Fibroblast of pulmonary artery (primary cell): ENCODE data around the gene GYPC.

Source experiments
- DNase-seq: peaks from one replicate; pipeline ENCODE4 v3.0.0-alpha.2; 2010; ENCODE audit warnings: low read depth
- H3K4me3 ChIP-seq: replicated peaks from 2 replicates; pipeline ENCODE4 v1.5.1; 2011; ENCODE audit warnings: low read depth, mild to moderate bottlenecking, control low read depth, low read length, moderate library complexity
- CTCF ChIP-seq: IDR thresholded peaks from 2 replicates; pipeline ENCODE4 v1.5.1; 2011; ENCODE audit warnings: mild to moderate bottlenecking, control low read depth, low read length, inconsistent platforms; ENCODE audit errors: missing control alignments

GYPC gene

GRCh38 chr2:126730655-126731054 lies 74.7 kb downstream of the GYPC start:
- no peak overlapping the region for H3K4me3 ChIP-seq
- no peak for TF ChIP-seq CTCF
- no peak for DNase-seq

GRCh38 chr2:126731353-126731752 lies 75.4 kb downstream of the GYPC start:
- no peak for TF ChIP-seq CTCF
- H3K4me3 ChIP-seq, result no peak overlapping the region
- no peak for DNase-seq

GRCh38 chr2:126732682-126733245 lies 76.8 kb downstream of the GYPC start:
- no peak for TF ChIP-seq CTCF
- H3K4me3 ChIP-seq, result no peak overlapping the region
- DNase-seq, result no peak

GRCh38 chr2:126733795-126734194 lies 77.8 kb downstream of the GYPC start:
- DNase-seq, result no peak
- H3K4me3 ChIP-seq, result no peak overlapping the region
- TF ChIP-seq CTCF, result no peak

- no peak overlapping the region for H3K4me3 ChIP-seq
Measured at GRCh38 chr2:126736133-126736874, 80.3 kb downstream of the GYPC start.

GRCh38 chr2:126739141-126739540 lies 83.2 kb downstream of the GYPC start:
- no peak overlapping the region for H3K4me3 ChIP-seq
- DNase-seq, result no peak
- TF ChIP-seq CTCF, result no peak

More at GRCh38 chr2:126736133-126736874, 80.3 kb downstream of the GYPC start:
- TF ChIP-seq CTCF, result no peak
- peak; percentile 18 for DNase-seq

GRCh38 chr2:126744640-126745039 lies 88.7 kb downstream of the GYPC start:
- H3K4me3 ChIP-seq, result no peak overlapping the region
- no peak for DNase-seq
- TF ChIP-seq CTCF, result no peak
